COLO668 (cell line): ENCODE measurements around the gene MYO16.

Source experiments
- DNase-seq: peaks from one replicate; lab custom pipeline; 2025; ENCODE audit not compliant: unreplicated experiment; lab: John Stamatoyannopoulos, UW

Gene MYO16

GRCh38 chr13:109113427-109113826 lies 484.0 kb downstream of the MYO16 start:
- no peak for DNase-seq

GRCh38 chr13:109114162-109114561 lies 484.8 kb downstream of the MYO16 start:
- DNase-seq = no peak

- no peak for DNase-seq
Measured at GRCh38 chr13:109114991-109115390, 485.6 kb downstream of the MYO16 start.

- no peak for DNase-seq
Measured at GRCh38 chr13:109118521-109118920, 489.1 kb downstream of the MYO16 start.

GRCh38 chr13:109119896-109120295 lies 490.5 kb downstream of the MYO16 start:
- no peak for DNase-seq

- no peak for DNase-seq
Measured at GRCh38 chr13:109121826-109122225, 492.4 kb downstream of the MYO16 start.

DNA sequence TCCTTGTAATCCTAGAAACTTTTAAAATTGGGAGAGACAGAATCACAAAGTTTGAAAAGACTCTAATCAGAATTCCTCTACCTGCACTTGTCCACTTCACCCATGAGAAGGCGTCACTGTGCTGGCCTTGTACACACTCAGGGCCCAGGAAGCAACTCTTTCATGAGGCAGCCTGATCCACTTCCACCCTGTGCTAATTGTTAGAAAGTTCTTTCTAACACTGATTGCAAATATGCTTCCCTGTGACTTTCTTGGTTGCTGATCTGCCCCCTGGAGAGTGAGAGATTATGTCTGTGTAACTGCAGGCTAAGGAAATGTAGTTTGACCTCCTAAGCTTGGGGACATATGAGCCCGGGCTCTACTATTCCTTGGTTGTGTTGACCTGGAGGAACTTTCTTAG lies 494.6 kb downstream of the MYO16 start:
- no peak for DNase-seq

DNA sequence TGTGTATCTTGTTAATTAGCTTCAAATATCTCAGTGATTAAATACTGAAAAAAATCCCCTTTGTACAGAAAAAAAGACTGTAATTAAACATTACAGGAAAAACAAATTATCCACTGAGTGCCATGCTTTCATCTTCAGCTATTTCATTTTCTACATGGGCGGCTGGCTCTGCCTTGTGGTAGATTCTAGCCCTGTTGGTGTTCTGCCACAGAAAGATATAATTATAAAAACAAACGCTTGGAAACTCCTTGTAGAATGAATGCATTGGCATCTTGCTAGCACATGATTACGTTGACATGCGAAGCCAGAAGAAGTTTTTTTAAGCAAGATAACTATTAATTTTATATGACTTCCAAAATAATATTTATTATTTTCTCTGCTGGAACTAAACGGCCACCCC lies 496.8 kb downstream of the MYO16 start:
- no peak for DNase-seq

DNA sequence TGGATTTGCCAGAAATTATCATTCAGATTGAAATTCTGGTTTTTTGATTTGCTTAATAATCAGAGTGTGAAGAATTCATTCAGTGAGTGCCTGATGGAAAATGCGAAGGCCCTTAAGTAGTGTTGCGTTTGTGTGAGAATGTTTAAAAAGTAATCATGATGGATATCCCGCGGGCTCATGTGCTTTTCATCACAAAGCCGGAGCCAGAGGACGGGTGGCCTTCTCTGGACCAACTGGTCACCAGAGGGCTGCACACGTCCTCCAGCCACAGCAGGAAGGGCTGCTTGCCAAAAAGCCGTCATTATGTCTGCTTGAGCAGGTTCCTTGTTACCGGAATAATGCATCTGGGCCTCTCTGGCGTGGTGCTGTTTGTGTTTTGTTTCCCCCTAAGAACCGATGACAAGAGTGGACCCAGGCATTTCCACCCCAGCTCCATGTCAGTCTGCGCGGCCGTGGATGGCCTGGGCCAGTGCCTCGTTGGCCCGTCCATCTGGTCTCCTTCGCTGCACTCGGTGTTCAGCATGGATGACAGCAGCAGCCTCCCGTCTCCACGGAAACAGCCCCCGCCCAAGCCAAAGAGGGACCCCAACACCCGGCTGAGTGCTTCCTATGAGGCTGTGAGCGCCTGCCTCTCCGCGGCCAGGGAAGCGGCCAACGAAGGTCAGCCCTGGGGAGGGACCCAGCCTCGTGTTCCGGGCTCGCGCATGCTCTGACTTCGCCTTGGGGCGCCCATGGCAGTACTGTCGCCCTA lies 497.7 kb downstream of the MYO16 start:
- DNase-seq = no peak

DNA sequence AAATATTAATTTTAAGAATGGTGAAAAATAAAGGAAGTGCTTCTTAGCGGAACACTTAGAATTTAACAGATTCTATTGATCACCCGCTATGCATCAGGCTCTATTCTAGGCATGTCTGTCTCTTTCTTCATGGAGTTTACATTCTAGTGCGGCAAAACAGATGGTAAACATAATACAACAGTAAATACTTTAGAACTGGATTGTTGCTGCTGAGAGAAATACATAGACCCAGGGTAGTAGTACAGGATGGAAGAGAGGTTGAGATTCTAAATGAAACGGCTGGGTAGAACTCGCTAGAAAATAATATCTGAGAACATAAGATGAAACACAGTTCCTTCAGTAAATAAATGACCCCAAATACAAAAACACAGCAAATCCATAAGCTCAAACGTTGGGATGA lies 498.7 kb downstream of the MYO16 start:
- DNase-seq = no peak

- DNase-seq = no peak
Measured at GRCh38 chr13:109130093-109130835, 500.9 kb downstream of the MYO16 start.

GRCh38 chr13:109131698-109132257 lies 502.4 kb downstream of the MYO16 start:
- DNase-seq = no peak

DNA sequence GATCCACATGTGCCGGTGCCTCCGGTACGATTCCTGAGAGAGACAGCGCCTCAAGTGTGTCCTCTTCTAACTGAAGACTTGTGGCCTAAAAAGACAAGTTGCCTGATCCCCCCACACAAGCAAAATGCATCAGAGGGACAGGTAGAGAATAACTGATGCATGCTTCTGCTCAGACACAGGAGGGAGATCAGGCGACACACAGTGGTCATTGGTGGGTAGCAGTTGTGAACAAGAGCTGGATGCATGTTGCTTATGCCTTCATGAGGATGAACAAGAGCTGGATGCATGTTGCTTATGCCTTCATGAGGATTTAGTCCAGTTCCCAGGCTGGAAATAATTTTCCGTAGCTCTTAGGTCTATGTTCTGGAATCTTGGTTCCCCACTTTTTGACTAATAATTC lies 505.6 kb downstream of the MYO16 start:
- no peak for DNase-seq

DNA sequence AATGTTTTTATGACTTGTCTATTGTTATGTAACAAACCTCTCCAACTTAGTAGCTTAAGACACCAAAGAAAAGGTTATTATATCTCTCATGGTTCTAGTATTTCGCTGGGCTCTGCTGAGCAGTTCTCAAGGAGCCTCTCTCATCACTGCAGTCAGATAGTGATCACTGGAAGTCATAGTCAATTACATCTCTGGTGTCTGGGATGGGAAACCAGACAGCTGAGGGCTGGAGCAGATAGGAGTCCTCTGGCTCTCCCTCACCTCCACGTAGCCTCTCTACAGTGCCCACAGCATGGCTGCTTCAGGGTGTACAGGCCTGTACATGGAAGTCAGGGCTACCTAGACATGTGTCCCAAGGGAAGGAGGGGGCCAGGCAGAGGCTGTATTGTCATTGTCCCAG lies 507.5 kb downstream of the MYO16 start:
- DNase-seq = no peak

- no peak for DNase-seq
Measured at GRCh38 chr13:109139346-109139745, 509.9 kb downstream of the MYO16 start.

GRCh38 chr13:109140054-109140453 lies 510.6 kb downstream of the MYO16 start:
- DNase-seq = no peak

GRCh38 chr13:109140479-109141349 lies 511.3 kb downstream of the MYO16 start:
- peak; percentile 34 for DNase-seq

- DNase-seq = no peak
Measured at GRCh38 chr13:109141706-109142105, 512.3 kb downstream of the MYO16 start.

GRCh38 chr13:109144693-109145437 lies 515.5 kb downstream of the MYO16 start:
- DNase-seq = no peak

- peak; percentile 49 for DNase-seq
Measured at GRCh38 chr13:109145631-109146030, 516.2 kb downstream of the MYO16 start.

DNA sequence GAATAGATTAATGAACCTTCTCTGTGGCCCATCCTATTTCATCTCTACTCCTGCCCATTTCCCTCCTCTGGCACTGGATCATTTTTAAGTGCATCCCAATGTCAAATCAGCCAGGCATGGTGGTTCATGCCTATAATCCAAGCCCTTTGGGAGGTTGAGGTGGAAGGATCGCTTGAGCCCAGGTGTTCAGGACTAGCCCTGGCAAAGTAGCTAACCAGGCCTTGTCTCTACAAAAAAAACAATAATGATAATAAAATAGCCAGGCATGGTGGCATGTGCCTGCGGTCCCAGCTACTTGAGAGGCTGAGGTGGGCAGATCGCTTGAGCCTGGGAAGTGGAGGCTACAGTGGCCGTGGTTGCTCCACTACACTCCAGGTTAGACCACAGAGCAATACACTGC lies 517.0 kb downstream of the MYO16 start:
- no peak for DNase-seq
